ENCODE measurements around the gene TOP1.

The TOP1 gene

DNA sequence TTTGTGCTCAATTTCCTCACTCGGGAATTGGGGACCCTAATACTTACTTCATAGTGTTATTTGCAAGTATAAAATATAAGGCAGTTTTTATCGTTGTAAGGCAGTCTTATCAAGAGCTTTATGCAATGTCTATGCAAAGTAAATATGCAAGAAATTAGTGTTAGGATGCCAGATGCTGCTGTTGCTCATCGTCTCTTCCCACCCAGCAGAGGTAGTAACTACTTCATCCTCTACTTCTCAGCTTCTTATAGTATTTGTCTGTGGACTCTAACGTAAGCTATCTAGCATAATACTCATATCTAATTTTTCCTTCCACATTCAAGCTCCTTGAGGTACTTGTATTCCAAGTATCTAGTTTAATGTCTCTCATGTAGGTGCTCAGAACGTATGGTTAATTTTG lies 120.3 kb downstream of the TOP1 start:
- H3K4me3 ChIP-seq (ENCODE audit: low read depth, low read length): no peak overlapping the region
- TF ChIP-seq, protein P1, sequence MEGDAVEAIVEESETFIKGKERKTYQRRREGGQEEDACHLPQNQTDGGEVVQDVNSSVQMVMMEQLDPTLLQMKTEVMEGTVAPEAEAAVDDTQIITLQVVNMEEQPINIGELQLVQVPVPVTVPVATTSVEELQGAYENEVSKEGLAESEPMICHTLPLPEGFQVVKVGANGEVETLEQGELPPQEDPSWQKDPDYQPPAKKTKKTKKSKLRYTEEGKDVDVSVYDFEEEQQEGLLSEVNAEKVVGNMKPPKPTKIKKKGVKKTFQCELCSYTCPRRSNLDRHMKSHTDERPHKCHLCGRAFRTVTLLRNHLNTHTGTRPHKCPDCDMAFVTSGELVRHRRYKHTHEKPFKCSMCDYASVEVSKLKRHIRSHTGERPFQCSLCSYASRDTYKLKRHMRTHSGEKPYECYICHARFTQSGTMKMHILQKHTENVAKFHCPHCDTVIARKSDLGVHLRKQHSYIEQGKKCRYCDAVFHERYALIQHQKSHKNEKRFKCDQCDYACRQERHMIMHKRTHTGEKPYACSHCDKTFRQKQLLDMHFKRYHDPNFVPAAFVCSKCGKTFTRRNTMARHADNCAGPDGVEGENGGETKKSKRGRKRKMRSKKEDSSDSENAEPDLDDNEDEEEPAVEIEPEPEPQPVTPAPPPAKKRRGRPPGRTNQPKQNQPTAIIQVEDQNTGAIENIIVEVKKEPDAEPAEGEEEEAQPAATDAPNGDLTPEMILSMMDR (IDR thresholded peaks at IDR 0.05; ENCODE audit: borderline replicate concordance, insufficient read depth, low read depth, low read length): no peak

DNA sequence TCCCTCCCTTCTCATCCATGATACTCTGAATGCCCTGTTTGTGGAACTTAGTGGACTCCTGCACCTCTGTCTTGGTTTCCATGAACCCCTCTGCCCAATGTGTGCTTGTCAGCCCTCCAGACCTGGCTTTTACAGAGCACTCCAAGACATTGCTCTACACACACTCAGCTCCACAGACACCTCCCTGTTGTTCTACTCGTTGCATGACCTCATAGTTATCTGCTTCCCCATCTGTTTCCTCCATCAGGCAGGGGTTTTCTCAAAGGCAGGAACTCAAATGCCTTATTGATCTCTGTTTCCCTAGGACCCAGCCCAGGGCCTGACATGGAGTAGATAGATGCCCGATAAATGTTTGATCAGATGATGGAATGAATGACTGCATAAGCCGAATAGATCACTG lies 122.0 kb downstream of the TOP1 start:
- TF ChIP-seq, protein P1 (IDR thresholded peaks at IDR 0.05; ENCODE audit: borderline replicate concordance, insufficient read depth, low read depth, low read length): no peak
- H3K4me3 ChIP-seq (ENCODE audit: low read depth, low read length): no peak overlapping the region

DNA sequence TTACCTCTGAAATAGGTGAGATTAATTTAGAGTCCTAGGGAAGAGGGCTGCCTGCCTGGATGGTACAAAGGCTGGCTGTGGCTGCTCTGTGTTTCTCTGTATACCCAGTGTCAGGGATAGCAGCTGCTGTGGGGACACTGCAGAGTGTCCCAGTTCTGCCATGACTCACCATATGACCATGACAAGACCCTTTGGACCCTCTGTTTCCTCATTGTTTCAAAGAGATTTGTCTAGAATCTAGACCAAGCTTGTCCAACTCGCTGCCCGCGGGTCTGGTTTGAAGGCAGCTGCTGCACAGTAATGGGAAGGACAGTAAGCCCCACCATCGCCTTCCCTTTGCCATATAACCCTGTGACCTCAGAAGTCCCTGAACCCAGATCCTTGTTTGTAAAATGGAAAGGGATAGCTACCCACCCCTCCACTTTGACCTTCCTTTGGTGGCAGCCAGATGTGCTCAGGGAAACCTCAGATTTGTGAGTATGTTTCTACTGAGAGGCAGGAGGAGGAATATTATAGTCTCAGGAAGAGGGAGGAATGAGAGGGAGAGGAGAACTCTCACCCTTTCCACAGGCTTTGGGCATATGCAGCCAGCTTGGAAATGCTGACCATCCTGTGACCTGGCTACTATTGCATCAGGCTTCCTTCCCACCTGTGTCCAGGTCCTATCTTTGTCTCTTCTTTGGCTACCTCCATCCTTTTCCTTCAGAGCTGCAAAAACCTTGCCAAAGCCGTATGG lies 122.7 kb downstream of the TOP1 start:
- H3K4me3 ChIP-seq (ENCODE audit: low read depth, low read length): no peak overlapping the region
- TF ChIP-seq, protein P1 (IDR thresholded peaks at IDR 0.05; ENCODE audit: borderline replicate concordance, insufficient read depth, low read depth, low read length): no peak

- H3K4me3 ChIP-seq (ENCODE audit: low read depth, low read length): no peak overlapping the region
- TF ChIP-seq, protein P1 (IDR thresholded peaks at IDR 0.05; ENCODE audit: borderline replicate concordance, insufficient read depth, low read depth, low read length): no peak
Observed at GRCh38 chr20:41152108-41152757, 123.6 kb downstream of the TOP1 start.

GRCh38 chr20:41154436-41155176 lies 126.0 kb downstream of the TOP1 start:
- TF ChIP-seq, protein P1 (IDR thresholded peaks at IDR 0.05; ENCODE audit: borderline replicate concordance, insufficient read depth, low read depth, low read length): no peak
- no peak overlapping the region for H3K4me3 ChIP-seq (ENCODE audit: low read depth, low read length)

- TF ChIP-seq, protein P1 (IDR thresholded peaks at IDR 0.05; ENCODE audit: borderline replicate concordance, insufficient read depth, low read depth, low read length): no peak
- H3K4me3 ChIP-seq (ENCODE audit: low read depth, low read length): no peak overlapping the region
Observed at GRCh38 chr20:41155261-41155660, 126.6 kb downstream of the TOP1 start.

Measured in GM12875 (cell line).